VCaP (cell line): ENCODE measurements around the gene FNIP1.
"Not testable (repeated sequence)": the region's sequence is repeated elsewhere in the genome, so short reads cannot be mapped to it uniquely, and the experiment has no call there.

Experiments
- H3K27ac ChIP-seq: fragments of 450-650 bp; 2 replicates; pipeline ENCODE4 v1.5.1; 2017
- TF ChIP-seq, protein P1 (sequence below): fragments of 450-650 bp; conservative IDR thresholded peaks from 2 replicates; pipeline ENCODE4 v1.5.1; 2017; ENCODE audit warnings: mild to moderate bottlenecking, moderate library complexity

Gene FNIP1

DNA sequence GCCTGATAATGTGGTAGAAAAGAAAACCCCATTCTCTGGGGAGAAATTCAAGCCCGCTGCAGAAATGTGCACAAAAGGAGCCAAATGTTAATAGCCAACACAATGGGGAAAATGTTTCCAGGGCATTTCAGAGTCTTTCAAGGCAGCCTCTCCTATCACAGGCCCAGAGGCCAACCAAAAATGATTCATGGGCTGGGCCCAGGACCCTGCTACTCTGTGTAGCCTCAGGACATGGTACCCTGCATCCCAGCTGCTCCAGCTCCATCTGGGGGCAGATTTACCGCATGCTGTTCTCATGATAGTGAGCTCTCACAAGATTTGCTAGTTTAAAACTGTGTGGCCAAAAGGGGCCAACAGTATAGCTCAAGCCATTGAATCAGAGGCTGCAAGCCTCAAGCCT lies 202.9 kb downstream of the FNIP1 start:
- TF ChIP-seq, protein P1, sequence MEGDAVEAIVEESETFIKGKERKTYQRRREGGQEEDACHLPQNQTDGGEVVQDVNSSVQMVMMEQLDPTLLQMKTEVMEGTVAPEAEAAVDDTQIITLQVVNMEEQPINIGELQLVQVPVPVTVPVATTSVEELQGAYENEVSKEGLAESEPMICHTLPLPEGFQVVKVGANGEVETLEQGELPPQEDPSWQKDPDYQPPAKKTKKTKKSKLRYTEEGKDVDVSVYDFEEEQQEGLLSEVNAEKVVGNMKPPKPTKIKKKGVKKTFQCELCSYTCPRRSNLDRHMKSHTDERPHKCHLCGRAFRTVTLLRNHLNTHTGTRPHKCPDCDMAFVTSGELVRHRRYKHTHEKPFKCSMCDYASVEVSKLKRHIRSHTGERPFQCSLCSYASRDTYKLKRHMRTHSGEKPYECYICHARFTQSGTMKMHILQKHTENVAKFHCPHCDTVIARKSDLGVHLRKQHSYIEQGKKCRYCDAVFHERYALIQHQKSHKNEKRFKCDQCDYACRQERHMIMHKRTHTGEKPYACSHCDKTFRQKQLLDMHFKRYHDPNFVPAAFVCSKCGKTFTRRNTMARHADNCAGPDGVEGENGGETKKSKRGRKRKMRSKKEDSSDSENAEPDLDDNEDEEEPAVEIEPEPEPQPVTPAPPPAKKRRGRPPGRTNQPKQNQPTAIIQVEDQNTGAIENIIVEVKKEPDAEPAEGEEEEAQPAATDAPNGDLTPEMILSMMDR, result no peak
- H3K27ac ChIP-seq, result no peak overlapping the region

DNA sequence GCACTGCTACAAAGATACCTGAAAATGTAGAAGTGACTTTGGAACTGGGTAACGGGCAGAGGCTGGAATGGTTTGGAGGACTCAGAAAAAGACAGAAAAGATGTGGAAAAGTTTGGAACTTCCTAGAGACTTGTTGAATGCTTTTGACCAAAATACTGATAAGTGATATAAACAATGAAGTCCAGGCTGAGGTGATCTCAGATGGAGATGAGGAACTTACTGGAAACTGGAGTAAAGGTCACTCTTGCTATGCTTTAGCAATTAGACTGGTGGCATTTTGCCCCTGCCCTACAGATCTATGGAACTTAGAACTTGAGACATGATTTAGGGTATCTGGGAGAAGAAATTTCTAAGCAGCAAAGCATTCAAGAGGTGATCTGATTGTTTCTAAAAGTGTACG lies 203.4 kb downstream of the FNIP1 start:
- not testable (repeated sequence) for H3K27ac ChIP-seq
